ENCODE measurements around the gene SFSWAP. TPM values are rescaled to one million over a fixed set of nuclear protein-coding genes. Genes with fewer than 3 reads are reported as not detected.
A peak's percentile ranks its signal among the peaks of the same experiment; 100 is the strongest.

SFSWAP gene
- total RNA-seq, 1 donor from 2014 or later, result 18.2 TPM

DNA sequence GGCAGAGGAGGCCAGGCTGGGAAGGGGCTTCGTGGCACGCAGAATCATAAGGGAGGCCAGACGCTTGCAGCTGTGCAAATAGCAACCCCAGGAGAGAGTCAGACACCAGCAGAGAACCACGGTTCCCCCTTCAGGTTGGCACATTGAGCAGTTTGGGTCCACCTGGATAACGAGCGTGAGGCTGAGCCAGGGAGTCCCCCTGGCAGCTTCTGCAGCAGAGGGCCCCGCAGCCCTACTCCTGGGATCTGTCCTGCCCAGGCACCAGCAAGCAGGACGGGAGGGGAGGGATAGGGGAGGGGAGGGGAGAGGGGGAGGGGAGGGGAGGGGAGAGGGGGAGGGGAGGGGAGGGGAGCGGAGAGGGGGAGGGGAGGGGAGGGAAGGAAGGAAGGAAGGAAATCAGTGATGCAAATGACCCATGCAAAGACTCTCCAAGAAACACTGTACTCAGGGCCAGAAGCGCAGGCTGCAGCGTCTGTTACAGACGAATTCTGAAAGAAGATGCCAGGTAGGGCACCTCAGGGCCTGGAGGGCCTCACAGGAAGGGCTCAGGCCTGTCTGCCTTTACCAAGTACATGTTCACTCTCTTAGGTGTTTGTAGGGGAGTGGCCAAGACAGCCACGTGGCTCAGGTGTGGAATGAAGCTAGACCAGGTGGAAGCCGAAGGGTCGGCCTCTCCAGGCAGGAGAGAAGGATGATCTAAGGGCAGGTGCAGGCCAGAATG is 85.0 kb downstream of the SFSWAP start:
- peak; percentile 59 for DNase-seq (ENCODE audit: low read depth)
- no peak for FAIRE-seq
- peaks cover 17% of the 10 kb centered on the region for H3K36me3 ChIP-seq (ENCODE audit: control insufficient read depth, insufficient read depth, low read length)
- H3K4me3 ChIP-seq (ENCODE audit: low read depth, low read length), result no peak overlapping the region
- no peaks in the 10 kb centered on the region for H3K27me3 ChIP-seq (ENCODE audit: control insufficient read depth, insufficient read depth, low read length)
- TF ChIP-seq, protein P1, sequence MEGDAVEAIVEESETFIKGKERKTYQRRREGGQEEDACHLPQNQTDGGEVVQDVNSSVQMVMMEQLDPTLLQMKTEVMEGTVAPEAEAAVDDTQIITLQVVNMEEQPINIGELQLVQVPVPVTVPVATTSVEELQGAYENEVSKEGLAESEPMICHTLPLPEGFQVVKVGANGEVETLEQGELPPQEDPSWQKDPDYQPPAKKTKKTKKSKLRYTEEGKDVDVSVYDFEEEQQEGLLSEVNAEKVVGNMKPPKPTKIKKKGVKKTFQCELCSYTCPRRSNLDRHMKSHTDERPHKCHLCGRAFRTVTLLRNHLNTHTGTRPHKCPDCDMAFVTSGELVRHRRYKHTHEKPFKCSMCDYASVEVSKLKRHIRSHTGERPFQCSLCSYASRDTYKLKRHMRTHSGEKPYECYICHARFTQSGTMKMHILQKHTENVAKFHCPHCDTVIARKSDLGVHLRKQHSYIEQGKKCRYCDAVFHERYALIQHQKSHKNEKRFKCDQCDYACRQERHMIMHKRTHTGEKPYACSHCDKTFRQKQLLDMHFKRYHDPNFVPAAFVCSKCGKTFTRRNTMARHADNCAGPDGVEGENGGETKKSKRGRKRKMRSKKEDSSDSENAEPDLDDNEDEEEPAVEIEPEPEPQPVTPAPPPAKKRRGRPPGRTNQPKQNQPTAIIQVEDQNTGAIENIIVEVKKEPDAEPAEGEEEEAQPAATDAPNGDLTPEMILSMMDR (IDR thresholded peaks at IDR 0.05; ENCODE audit: insufficient read depth, low read length, severe bottlenecking), result no peak

DNA sequence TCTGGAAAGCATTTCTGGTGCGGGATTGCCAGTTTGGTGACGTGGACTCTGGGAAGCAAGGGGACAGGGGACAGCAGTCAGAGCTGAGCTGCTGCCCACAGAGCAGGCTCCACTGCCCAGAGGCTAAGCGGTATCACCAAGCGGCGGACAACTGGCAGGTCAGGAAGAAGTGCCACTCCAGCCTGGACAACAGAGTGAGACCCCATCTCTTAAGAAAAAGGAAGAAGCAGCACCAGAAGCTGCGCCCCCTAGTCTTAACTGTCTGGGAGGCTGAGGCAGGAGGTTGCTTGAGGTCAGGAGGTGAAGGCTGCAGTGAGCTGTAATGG is 85.5 kb downstream of the SFSWAP start:
- Histone ChIP-seq H3K27me3 (ENCODE audit: control insufficient read depth, insufficient read depth, low read length) (no peaks in the 10 kb centered on the region), H3K4me3 (ENCODE audit: low read depth, low read length) (no peak overlapping the region), H3K36me3 (ENCODE audit: control insufficient read depth, insufficient read depth, low read length) (peaks cover 17% of the 10 kb centered on the region)
- FAIRE-seq (no peak), DNase-seq (ENCODE audit: low read depth) (no peak)
- TF ChIP-seq, protein P1 (IDR thresholded peaks at IDR 0.05; ENCODE audit: insufficient read depth, low read length, severe bottlenecking), result no peak

DNA sequence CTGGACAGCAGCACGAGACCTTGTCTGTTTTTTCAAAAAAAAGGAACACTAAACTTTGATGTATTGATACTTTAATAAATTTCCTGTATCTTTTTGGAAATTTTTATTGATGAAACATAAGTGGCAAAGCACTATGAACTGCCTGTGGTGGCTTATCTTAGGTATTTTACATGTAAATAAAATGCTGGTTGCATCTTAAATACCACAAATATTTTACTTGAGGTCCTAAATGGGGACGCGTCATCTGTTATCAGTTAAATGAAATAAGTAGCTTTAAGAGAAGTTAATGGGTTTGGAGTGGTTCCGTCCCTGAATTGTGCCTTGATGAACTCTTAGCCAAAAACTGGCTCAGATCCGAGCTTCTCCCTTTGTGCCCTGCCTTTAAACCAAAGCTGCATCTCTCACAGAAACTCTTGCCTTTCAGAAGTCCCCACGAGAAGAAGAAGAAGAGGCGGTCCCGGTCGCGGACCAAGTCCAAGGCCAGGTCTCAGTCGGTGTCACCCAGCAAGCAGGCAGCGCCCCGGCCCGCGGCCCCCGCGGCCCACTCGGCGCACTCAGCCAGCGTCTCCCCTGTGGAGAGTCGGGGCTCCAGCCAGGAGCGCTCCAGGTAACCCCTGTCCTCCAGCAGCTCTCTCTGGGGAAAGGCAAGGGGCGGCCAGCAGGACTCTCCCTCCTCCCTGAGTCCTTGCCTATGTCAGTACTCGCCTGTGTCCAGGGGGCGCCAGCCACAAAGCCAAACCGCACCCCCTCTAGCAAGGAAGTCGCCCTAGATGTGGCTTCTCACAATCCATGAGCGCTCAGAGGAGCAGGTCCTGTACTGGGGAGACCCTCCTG is 86.1 kb downstream of the SFSWAP start:
- no peak for FAIRE-seq
- TF ChIP-seq, protein P1 (IDR thresholded peaks at IDR 0.05; ENCODE audit: insufficient read depth, low read length, severe bottlenecking), result no peak
- DNase-seq (ENCODE audit: low read depth), result no peak
- no peaks in the 10 kb centered on the region for H3K27me3 ChIP-seq (ENCODE audit: control insufficient read depth, insufficient read depth, low read length)
- H3K4me3 ChIP-seq (ENCODE audit: low read depth, low read length), result no peak overlapping the region
- peaks cover 15% of the 10 kb centered on the region for H3K36me3 ChIP-seq (ENCODE audit: control insufficient read depth, insufficient read depth, low read length)

DNA sequence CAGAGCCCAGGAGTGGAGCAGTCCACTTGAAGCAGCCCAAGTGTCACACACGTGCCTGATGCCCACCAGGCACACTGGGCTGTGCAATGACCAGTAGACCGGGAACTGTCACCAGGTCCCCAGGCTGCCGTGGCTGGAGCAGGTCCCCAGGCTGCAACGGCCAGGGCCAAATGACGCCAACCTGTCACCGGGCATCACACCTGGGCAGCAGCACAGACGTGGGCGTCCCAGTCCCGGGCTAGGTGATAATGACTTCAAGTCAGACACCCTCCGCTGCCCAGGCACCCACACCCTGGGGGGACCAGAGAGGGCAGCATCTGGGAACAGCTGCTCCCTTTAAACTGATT is 86.7 kb downstream of the SFSWAP start:
- TF ChIP-seq, protein P1 (IDR thresholded peaks at IDR 0.05; ENCODE audit: insufficient read depth, low read length, severe bottlenecking), result no peak
- no peak for DNase-seq (ENCODE audit: low read depth)
- no peaks in the 10 kb centered on the region for H3K27me3 ChIP-seq (ENCODE audit: control insufficient read depth, insufficient read depth, low read length)
- H3K36me3 ChIP-seq (ENCODE audit: control insufficient read depth, insufficient read depth, low read length), result peaks cover 17% of the 10 kb centered on the region
- no peak for FAIRE-seq
- H3K4me3 ChIP-seq (ENCODE audit: low read depth, low read length), result no peak overlapping the region

DNA sequence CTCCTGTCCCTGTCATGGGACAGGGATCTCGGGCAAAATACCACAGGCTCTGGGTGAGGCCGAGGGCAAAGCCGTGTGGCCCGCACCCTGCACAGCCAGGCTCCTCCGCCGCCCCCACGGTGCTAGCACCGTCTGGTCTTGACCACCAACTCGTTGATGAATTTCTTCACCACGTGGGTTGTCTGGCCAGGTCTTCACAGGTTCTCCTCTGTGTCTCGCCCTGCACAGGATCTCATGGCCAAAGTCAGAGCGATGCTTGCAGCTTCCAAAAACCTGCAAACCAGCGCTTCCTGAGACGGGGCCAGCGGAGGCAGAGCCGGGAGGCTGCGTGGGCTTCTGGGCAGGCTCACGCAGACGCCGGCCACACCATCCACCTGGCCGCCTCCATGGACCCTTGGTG is 88.3 kb downstream of the SFSWAP start:
- Histone ChIP-seq H3K27me3 (ENCODE audit: control insufficient read depth, insufficient read depth, low read length) (no peaks in the 10 kb centered on the region), H3K4me3 (ENCODE audit: low read depth, low read length) (no peak overlapping the region), H3K36me3 (ENCODE audit: control insufficient read depth, insufficient read depth, low read length) (peaks cover 14% of the 10 kb centered on the region)
- TF ChIP-seq, protein P1 (IDR thresholded peaks at IDR 0.05; ENCODE audit: insufficient read depth, low read length, severe bottlenecking), result no peak
- DNase-seq (ENCODE audit: low read depth), result no peak
- FAIRE-seq, result no peak
